Type B pancreatic cell (in vitro differentiated cells): ENCODE measurements around the gene APOA4. TPM values are rescaled to one million over a fixed set of nuclear protein-coding genes. Genes with fewer than 3 reads are reported as not detected.

Source experiments
- DNase-seq: peaks from one replicate; pipeline ENCODE4 v3.0.0; 2021; ENCODE audit warnings: mixed read lengths; ENCODE audit not compliant: unreplicated experiment; ENCODE audit errors: extremely low spot score
- H3K27ac Mint-ChIP-seq: 2 replicates; pipeline ENCODE4 v1.8.0; 2021; ENCODE audit warnings: mild to moderate bottlenecking, mixed read lengths
- H3K27me3 Mint-ChIP-seq: 2 replicates; pipeline ENCODE4 v1.8.0; 2021; ENCODE audit warnings: mixed read lengths
- H3K36me3 Mint-ChIP-seq: 2 replicates; pipeline ENCODE4 v1.8.0; 2021; ENCODE audit warnings: mixed read lengths
- H3K4me1 Mint-ChIP-seq: one replicate; pipeline ENCODE4 v1.8.0; 2021; ENCODE audit warnings: mixed read lengths; ENCODE audit not compliant: unreplicated experiment
- H3K4me3 Mint-ChIP-seq: 2 replicates; pipeline ENCODE4 v1.8.0; 2021; ENCODE audit warnings: mild to moderate bottlenecking, mixed read lengths
- H3K9me3 Mint-ChIP-seq: 2 replicates; pipeline ENCODE4 v1.8.0; 2021; ENCODE audit warnings: mixed read lengths
- CTCF ChIP-seq: fragments of 200-600 bp; sonication (generic); conservative IDR thresholded peaks from 2 replicates; pipeline ENCODE4 v1.5.0; 2021; ENCODE audit warnings: antibody characterized with exemption, mild to moderate bottlenecking
- total RNA-seq: library from RNA; stranded (reverse); gene quantifications from 2 replicates; pipeline ENCODE4 v1.2.1, GENCODE V29; 2021; ENCODE audit warnings: low replicate concordance

The APOA4 gene
- total RNA-seq, 1 donor from 2014 or later, result 21.7 TPM

- H3K27me3 Mint-ChIP-seq, result peaks cover 2% of the 10 kb centered on the region
- no peak overlapping the region for H3K4me3 Mint-ChIP-seq
- no peaks in the 10 kb centered on the region for H3K36me3 Mint-ChIP-seq
- H3K9me3 Mint-ChIP-seq, result no peaks in the 10 kb centered on the region
- DNase-seq, result no peak
- TF ChIP-seq CTCF, result no peak
- H3K4me1 Mint-ChIP-seq, result peaks cover 12% of the 10 kb centered on the region
- no peak overlapping the region for H3K27ac Mint-ChIP-seq
These were observed 5.8 kb upstream of the APOA4 start for GRCh38 chr11:116828632-116829524.

- Mint-ChIP-seq H3K4me1 (peaks cover 12% of the 10 kb centered on the region), H3K9me3 (no peaks in the 10 kb centered on the region), H3K36me3 (no peaks in the 10 kb centered on the region), H3K27ac (no peak overlapping the region), H3K4me3 (no peak overlapping the region), H3K27me3 (no peaks in the 10 kb centered on the region)
- no peak for DNase-seq
- no peak for TF ChIP-seq CTCF
These were observed 4.4 kb upstream of the APOA4 start for GRCh38 chr11:116827461-116827860.

GRCh38 chr11:116826751-116827431, 3.8 kb upstream of the APOA4 start:
- no peaks in the 10 kb centered on the region for H3K27me3 Mint-ChIP-seq
- no peak for DNase-seq
- H3K27ac Mint-ChIP-seq, result peak overlapping the region; percentile 10
- H3K9me3 Mint-ChIP-seq, result no peaks in the 10 kb centered on the region
- no peaks in the 10 kb centered on the region for H3K36me3 Mint-ChIP-seq
- no peak for TF ChIP-seq CTCF
- peaks cover 12% of the 10 kb centered on the region for H3K4me1 Mint-ChIP-seq
- H3K4me3 Mint-ChIP-seq, result no peak overlapping the region

- no peaks in the 10 kb centered on the region for H3K9me3 Mint-ChIP-seq
- peak overlapping the region; percentile 10 for H3K27ac Mint-ChIP-seq
These were observed 3.0 kb upstream of the APOA4 start for GRCh38 chr11:116825854-116826750.

More at GRCh38 chr11:116825854-116826750, 3.0 kb upstream of the APOA4 start:
- Mint-ChIP-seq H3K4me1 (peaks cover 12% of the 10 kb centered on the region), H3K36me3 (no peaks in the 10 kb centered on the region), H3K27me3 (no peaks in the 10 kb centered on the region), H3K4me3 (no peak overlapping the region)
- no peak for TF ChIP-seq CTCF
- DNase-seq, result no peak
